K562 (cell line): ENCODE results near the gene FBXW12. TPM values are rescaled to one million over a fixed set of nuclear protein-coding genes. Genes with fewer than 3 reads are reported as not detected.
A peak's percentile ranks its signal among the peaks of the same experiment; 100 is the strongest.

Source experiments
- ATAC-seq: fragments of 200-7000 bp; cut with Tn5 transposase; 3 replicates; pipeline ENCODE4 v1.9.1; 2020; ENCODE audit warnings: moderate library complexity
- BruUV-seq: library from RNA; stranded (reverse); fragments of 400-500 nt; replicated peaks from 2 replicates; lab custom pipeline; 2021; lab: Mats Ljungman, UMichigan
- CTCF ChIA-PET: fragments of 300-600 bp; formaldehyde crosslinking; extraction: SDS; loops from one replicate; lab custom pipeline; 2021; ENCODE audit warnings: low intra/inter-chr PET ratio; lab: Yijun Ruan, JAX
- POLR2A ChIA-PET: fragments of 300-600, 350-650 bp; sonication (Branson Sonifier 250); formaldehyde crosslinking; extraction: SDS; loops from one replicate; lab custom pipeline; 2021; ENCODE audit warnings: antibody characterized with exemption, inconsistent platforms; lab: Yijun Ruan, JAX
- DNase-seq, 4 experiments: peaks; one replicate each; pipeline versions ENCODE4 v3.0.0 to v3.0.0-alpha.2; 2011 to 2018; ENCODE audit warnings: low spot score in 3 of 4, mixed read lengths in 3 of 4; ENCODE audit errors: extremely low read depth in 1 of 4
- FAIRE-seq: peaks from 2 replicates; lab custom pipeline; 2011; peaks lifted over from hg19 to GRCh38; lab: Jason Lieb, UNC
- H2AFZ ChIP-seq: 2 replicates; pipeline ENCODE4 v1.6.0; 2011; ENCODE audit warnings: low read depth, low read length, control low read depth, inconsistent platforms
- H3K27ac ChIP-seq: fragments of 200-600 bp; 3 replicates; pipeline ENCODE4 v1.8.0; 2011; ENCODE audit warnings: low read depth, mild to moderate bottlenecking, control low read depth, inconsistent platforms, low read length, moderate library complexity, mixed read lengths; ENCODE audit errors: extremely low read depth
- H3K27me3 ChIP-seq, 2 experiments: fragments of 300-600 bp in 1 of 2; 2 replicates in 1 of 2; 3 replicates in 1 of 2; pipeline versions ENCODE4 v1.6.0 to v1.8.0; 2011; ENCODE audit warnings: inconsistent platforms in 2 of 2, low read length in 2 of 2, mild to moderate bottlenecking in 1 of 2, mixed read lengths in 1 of 2, moderate library complexity in 1 of 2; ENCODE audit not compliant: control insufficient read depth in 2 of 2, insufficient read depth in 2 of 2
- H3K36me3 ChIP-seq: fragments of 300-600 bp; 3 replicates; pipeline ENCODE4 v1.8.0; 2011; ENCODE audit warnings: mild to moderate bottlenecking, low read length, inconsistent platforms; ENCODE audit not compliant: control insufficient read depth, insufficient read depth
- H3K4me1 ChIP-seq, 2 experiments: fragments of 200-600 bp in 1 of 2; replicated peaks in 1 of 2; 2 replicates in 1 of 2; 3 replicates in 1 of 2; pipeline versions ENCODE4 v1.5.1 to v1.8.0; 2011; ENCODE audit warnings: inconsistent platforms in 2 of 2, low read length in 2 of 2, mild to moderate bottlenecking in 1 of 2, mixed read lengths in 1 of 2, moderate library complexity in 1 of 2; ENCODE audit not compliant: control insufficient read depth in 2 of 2, insufficient read depth in 2 of 2
- H3K4me2 ChIP-seq: 2 replicates; pipeline ENCODE4 v1.6.1; 2011; ENCODE audit warnings: low read length, control low read depth, inconsistent platforms, mixed read lengths; ENCODE audit not compliant: insufficient read depth
- H3K4me3 ChIP-seq: fragments of 200-600 bp; sonication (generic), shearing (Covaris generic); 2 replicates; pipeline ENCODE4 v1.5.1; 2016; ENCODE audit warnings: control low read depth, inconsistent platforms
- H3K79me2 ChIP-seq: fragments of 200-600 bp; 3 replicates; pipeline ENCODE4 v1.8.0; 2011; ENCODE audit warnings: low read length, inconsistent platforms; ENCODE audit not compliant: control insufficient read depth, insufficient read depth
- H3K9ac ChIP-seq, 2 experiments: 2 replicates each; pipeline versions ENCODE4 v1.6.0 to v1.6.1; 2011; ENCODE audit warnings: low read depth in 2 of 2, low read length in 2 of 2, control low read depth in 1 of 2, inconsistent platforms in 1 of 2, mild to moderate bottlenecking in 1 of 2, mixed read lengths in 1 of 2; ENCODE audit not compliant: insufficient read depth in 1 of 2
- H3K9me1 ChIP-seq: one replicate; pipeline ENCODE4 v1.6.0; 2011; ENCODE audit warnings: inconsistent platforms, mild to moderate bottlenecking, low read length, moderate library complexity; ENCODE audit not compliant: control insufficient read depth, insufficient read depth
- H3K9me3 ChIP-seq: replicated peaks from 2 replicates; pipeline ENCODE4 v1.5.1; 2011; ENCODE audit warnings: low read depth, low read length, inconsistent platforms; ENCODE audit not compliant: control insufficient read depth, insufficient read depth
- H4K20me1 ChIP-seq: replicated peaks from 2 replicates; pipeline ENCODE4 v1.6.1; 2011; ENCODE audit warnings: low read length, inconsistent platforms, mixed read lengths; ENCODE audit not compliant: control insufficient read depth, insufficient read depth
- ESRRB ChIP-seq: fragments of 250-450 bp; sonication (Bioruptor Pico); IDR thresholded peaks from 2 replicates; pipeline ENCODE4 v1.5.0; 2020; ENCODE audit warnings: mild to moderate bottlenecking, moderate library complexity, borderline replicate concordance
- LCOR ChIP-seq: sonication (generic); formaldehyde crosslinking; IDR thresholded peaks from 2 replicates; pipeline ENCODE4 v1.8.0; 2022; ENCODE audit warnings: mild to moderate bottlenecking, missing genetic modification reagents
- MTA1 ChIP-seq: fragments of 450-650 bp; IDR thresholded peaks from 2 replicates; pipeline ENCODE4 v1.6.1; 2017; ENCODE audit warnings: borderline replicate concordance
- RBBP5 ChIP-seq: fragments of 200-600 bp; sonication (generic); IDR thresholded peaks from 2 replicates; pipeline ENCODE4 v1.6.1; 2012; ENCODE audit warnings: borderline replicate concordance, mild to moderate bottlenecking, low read length, control low read depth, inconsistent platforms; ENCODE audit not compliant: insufficient read depth, poor library complexity, severe bottlenecking
- ZFP30 ChIP-seq: fragments of 250-450 bp; sonication (Bioruptor Pico); IDR thresholded peaks from 2 replicates; pipeline ENCODE4 v1.8.0; 2022; ENCODE audit warnings: moderate library complexity, mild to moderate bottlenecking, inconsistent platforms, borderline replicate concordance
- WGBS: fragments of 100-300 bp; shearing (Covaris generic); methylation state at CpG from one replicate; pipeline ENCODE4 v1.1.6; 2016; ENCODE audit warnings: low coverage, mixed read lengths; ENCODE audit not compliant: insufficient coverage; ENCODE audit errors: missing lambda C conversion rate; 5-methylcytosine and 5-hydroxymethylcytosine counted together
- in situ Hi-C: fragments of 300-500 bp; cut with MboI; formaldehyde crosslinking; loops from 4 replicates; pipeline ENCODE4 v1.15.0; 2018; ENCODE audit warnings: inconsistent platforms, mixed read lengths
- intact Hi-C: fragments of 100-400 bp; cut with micrococcal nuclease; formaldehyde crosslinking; loops from 2 replicates; pipeline ENCODE4 v1.14.2; 2022
- polyA plus RNA-seq, 8 experiments: library from polyadenylated mRNA; depleted of rRNA in 4 of 8; stranded (reverse) in 5 of 8; unstranded in 3 of 8; fragments of >200 nt; fragmentation: Nextera tagmentation in 2 of 8; fragmentation: Illumina TruSeq in 1 of 8; extraction: Ambion mirVana in 2 of 8; extraction: Trizol in 1 of 8; gene quantifications; 2 replicates each; pipeline versions ENCODE4 v1.2.1 to v1.2.3, GENCODE V29; 2011 to 2014; ENCODE audit warnings: inconsistent platforms in 1 of 8, missing spikeins in 1 of 8
- total RNA-seq, 7 experiments: library from RNA; depleted of rRNA in 6 of 7; stranded (reverse); fragments of >200 nt in 6 of 7; fragmentation: Illumina TruSeq in 2 of 7; extraction: Trizol in 2 of 7; gene quantifications; 2 replicates each; pipeline versions ENCODE4 v1.2.1 to v1.2.3, GENCODE V29; 2011 to 2021; ENCODE audit warnings: low replicate concordance in 1 of 7
- TF ChIP-seq, protein P1 (sequence below): fragments of 250-450 bp; sonication (Bioruptor Pico); IDR thresholded peaks from 2 replicates; pipeline ENCODE4 v1.9.0; 2021; ENCODE audit warnings: mild to moderate bottlenecking

Gene FBXW12
- total and polyA plus RNA-seq, 9 of the 15 experiments (the other 6 are each of a cell fraction or from before 2014, with no cell fraction given) = 0.04 to 0.07 (median 0.06) TPM; not detected in 6

DNA sequence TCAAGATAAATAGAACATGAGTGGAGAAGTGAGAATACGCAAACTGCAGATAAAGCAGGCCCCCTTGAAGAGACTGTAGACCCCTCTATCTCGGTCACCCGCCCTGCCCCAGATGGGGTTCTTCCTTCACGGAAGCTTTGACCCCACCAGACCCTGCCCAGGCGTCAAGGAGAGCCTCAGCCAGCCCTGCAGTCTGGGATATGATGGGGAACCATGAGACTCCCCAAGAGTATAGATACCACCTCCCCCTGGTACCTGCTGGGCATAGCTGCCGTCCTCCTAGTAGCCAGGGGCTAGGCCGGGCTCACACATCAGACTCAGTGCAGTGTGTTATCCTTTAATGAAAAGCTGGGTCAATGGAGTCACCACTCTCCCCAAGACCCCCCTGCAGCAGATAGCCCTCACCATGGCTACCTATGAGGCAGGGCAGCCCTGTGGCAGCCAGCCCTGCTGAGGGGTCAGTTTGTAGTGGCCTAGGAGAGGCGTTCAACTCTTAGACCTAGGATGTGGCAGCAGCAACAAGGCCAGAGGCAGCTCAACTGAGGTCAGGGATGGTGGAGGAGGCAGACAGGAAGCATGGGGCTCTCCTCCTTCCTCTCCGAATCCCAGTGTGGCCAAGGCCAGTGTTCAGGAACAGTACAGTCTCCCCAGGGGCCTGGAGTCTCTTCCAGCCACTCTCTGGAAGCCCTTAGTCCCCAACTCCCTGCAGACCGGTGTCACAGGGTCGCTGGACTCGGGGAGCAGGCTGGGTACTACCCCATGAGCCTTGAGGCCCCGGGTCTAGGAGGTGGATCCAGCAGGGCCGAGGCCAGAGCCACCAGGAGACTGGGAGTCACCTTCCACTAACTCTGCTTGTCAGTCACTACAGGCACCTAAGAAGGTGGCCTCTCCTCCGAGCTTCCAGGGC is 31.8 kb downstream of the FBXW12 start (continued):
- TF ChIP-seq RBBP5 (no peak), ESRRB (CRISPR knock-in tag) (no peak), LCOR (no peak)
- TF ChIP-seq, all 486 proteins: peak for 0

DNA sequence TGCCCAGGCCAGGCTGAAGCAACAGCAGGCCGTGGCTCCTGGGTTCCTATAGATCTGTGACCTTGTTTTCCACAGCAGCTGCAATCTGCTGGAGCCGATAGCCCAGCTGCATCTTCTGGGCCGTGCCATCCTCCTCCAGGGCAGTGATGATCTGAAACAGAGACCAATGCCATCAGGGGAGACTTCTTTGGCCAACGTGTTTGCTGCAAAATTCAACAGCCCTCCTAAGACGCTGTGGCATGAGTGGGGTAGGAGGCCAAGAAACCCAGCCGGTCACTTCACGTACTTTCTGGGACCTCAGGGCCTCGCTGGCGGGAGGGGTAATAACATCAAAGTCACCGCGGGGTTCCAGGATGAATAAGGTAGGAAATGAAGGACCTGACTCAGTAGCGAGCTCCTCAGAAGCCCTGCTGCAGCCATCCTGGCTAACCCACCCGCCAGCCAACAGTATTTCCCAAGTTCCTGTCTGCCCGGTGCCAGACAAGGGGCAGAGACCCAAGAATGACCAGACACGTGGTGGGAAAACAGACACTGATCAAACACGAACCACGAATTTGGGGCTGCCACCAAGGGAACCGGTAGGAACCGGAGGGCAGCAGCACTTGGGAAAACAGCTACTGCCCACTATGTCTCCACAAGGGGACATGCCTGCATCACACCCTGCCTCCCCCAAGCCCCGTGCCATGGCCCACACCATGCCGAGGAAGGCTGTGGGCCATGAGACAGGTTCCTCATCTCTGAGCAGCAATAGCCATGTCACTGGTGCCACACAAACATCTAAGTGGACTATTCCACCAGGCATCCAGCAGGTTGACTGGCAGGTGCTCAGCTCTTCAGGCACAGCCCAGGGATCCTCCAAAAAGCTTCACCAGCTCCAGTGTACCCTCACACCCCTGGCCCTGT is 32.7 kb downstream of the FBXW12 start:
- ATAC-seq (no peak), FAIRE-seq (no peak), DNase-seq (no peak)
- no TSS peak for BruUV-seq
- in situ Hi-C loops (loop anchor here (5.0 kb wide), 1 partner anchor 33 kb away; no protein-coding TSS in a partner anchor), intact Hi-C loops (loop anchor here (5.0 to 10.0 kb wide), 3 partner anchors 100 to 210 kb away; partner anchors contain the start of gene SHISA5)
- Histone ChIP-seq H3K36me3 (no peaks in the 10 kb centered on the region), H2AFZ (no peak overlapping the region), H3K27ac (no peak overlapping the region), H4K20me1 (0 out of 2 replicates have a peak, but pooled peaks cover 6% of the 10 kb centered on the region), H3K9me3 (no peaks in the 10 kb centered on the region), H3K4me3 (no peak overlapping the region), H3K9me1 (no peaks in the 10 kb centered on the region), H3K79me2 (no peaks in the 10 kb centered on the region), H3K27me3 (no peaks in the 10 kb centered on the region), H3K4me2 (no peak overlapping the region), H3K4me1 (peaks cover 0 to 3% of the 10 kb centered on the region in 2 experiments; a peak in 1 of 5 replicates), H3K9ac (peak overlapping the region in 1 of 2 experiments; percentile 23; a peak in 1 of 4 replicates)
- 50% methylated on average over 16 of the region's 21 CpGs for WGBS
- TF ChIP-seq, protein P1, sequence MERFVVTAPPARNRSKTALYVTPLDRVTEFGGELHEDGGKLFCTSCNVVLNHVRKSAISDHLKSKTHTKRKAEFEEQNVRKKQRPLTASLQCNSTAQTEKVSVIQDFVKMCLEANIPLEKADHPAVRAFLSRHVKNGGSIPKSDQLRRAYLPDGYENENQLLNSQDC (CRISPR knock-in tag) = no peak
- TF ChIP-seq MTA1 = no peak
- no peak for TF ChIP-seq ZFP30 (CRISPR knock-in tag)
- ChIA-PET CTCF (no interaction called here), POLR2A (interaction anchor here (0.6 to 0.7 kb wide), 3 partner anchors 22 to 989 kb away, joined by 3 read pairs; no protein-coding TSS in a partner anchor)
